CD4-positive, alpha-beta T cell treated with Interleukin-12 subunit alpha and Interleukin-12 subunit beta, for 1 hour (primary cell): ENCODE measurements around the gene MAPRE3.

Experiments used
- DNase-seq: peaks from one replicate; pipeline ENCODE4 v3.0.0-alpha.2; 2020

The MAPRE3 gene

DNA sequence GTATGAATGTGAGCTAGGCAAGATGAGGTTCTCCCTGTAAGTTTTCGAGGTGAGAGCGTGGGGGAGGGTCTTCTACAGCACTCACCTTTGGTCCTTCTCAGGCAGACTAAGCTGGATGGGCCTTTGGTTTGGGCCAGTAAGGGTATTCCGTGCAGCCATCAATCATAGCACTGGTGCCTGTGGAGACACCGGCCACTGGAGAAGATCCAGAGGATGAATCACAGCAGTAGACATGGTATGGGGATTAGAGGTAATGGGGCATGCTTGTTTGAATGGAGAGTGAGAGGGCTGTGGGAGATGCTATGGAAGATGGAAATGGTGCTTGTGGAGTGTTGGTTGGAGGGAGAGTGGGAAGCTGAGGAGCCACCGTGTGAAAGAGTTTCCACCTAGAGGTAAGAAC, 16.1 kb downstream of the MAPRE3 start:
- DNase-seq, result no peak

DNA sequence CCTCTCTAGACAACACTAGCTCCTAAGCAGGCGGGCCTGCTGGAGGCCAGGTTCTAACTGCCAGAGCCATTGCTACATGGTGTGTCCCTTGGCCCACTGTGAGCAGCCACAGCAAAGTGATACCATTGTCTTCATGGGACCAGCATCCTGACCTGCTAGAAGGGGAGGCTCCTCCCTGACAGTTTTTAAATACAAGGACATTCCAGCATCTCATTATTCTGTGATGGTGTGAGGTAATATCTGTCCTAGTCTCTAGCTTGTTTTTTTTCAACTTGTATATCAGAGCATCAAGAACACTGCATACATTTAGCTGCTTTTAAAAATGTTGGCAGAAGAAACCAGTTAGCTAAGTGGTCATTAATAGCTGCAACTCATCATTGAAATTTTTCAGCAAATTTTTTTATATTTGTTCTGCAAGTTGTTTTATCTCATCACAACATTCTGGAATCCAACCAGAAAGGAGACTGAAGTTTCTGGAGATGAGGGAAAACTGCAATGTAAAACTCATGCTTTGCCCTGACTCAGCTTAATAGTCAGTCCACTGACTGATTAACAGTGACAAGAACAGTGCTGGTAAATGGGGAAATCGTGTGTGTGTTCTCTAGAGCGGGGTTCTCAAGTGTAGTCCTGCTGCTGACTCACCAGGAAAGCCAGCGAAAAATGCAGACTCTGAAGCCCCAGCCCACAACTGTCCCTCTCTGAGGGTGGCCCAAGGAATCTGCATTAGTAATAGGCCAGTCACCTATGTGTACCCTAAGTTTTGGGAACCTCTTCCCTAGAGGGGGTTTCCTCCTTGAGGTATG, 17.8 kb downstream of the MAPRE3 start:
- DNase-seq, result no peak

DNA sequence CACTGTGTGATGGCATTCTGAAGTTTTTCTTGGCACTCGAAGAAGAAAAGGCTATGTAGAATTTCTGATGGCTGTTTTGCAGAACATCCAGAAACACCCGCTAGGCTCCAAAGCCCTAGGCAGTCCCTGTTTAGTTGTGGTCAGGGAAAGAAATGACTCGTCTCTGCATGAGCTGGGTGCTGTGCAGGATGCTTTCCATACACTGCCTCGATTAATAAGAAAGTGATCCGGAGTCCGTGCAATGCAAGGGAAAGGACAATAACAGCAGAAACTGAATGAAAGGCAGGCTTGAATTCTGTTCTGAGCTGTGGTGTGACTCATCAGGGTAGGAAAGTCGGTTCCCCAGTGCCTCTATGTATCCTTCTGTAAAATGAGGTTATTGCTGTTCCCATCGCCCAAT, 18.7 kb downstream of the MAPRE3 start:
- no peak for DNase-seq

DNA sequence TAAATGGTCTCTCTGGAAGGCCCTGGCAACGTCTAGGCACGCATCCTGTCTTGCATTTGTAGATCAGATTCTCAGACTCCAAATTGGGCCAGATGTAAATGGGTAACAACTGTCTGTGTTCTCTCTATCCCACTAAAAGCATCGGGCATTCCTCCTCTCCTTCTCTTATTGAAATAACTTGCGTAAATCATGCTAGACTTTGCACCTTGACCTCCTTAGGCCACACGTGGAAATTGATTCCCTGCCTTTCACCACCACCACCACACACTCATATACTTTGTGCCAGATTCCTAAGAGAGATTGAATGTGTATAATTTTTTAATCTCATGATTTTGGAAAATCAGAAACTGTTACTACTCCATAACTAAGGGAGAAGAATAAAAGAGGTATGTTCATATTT, 21.3 kb downstream of the MAPRE3 start:
- no peak for DNase-seq

DNA sequence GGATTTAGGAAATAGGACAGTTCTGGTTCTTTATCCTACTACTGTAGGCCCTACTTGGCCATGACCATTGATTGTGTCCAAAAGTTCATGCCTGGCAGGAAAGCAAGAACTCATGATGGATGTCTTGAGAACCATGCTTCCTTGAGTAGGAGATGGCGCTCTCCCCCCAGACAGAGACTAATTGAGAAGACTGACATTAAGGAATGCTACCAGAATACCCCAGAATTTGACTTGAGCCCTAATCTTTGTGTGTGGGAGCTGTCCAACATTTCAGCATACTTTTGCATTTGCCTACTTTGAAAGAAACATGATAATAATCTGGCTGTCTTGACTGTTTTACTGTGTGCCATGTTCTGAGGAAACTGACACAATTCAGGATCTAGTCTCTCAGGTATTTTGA, 23.3 kb downstream of the MAPRE3 start:
- no peak for DNase-seq

DNA sequence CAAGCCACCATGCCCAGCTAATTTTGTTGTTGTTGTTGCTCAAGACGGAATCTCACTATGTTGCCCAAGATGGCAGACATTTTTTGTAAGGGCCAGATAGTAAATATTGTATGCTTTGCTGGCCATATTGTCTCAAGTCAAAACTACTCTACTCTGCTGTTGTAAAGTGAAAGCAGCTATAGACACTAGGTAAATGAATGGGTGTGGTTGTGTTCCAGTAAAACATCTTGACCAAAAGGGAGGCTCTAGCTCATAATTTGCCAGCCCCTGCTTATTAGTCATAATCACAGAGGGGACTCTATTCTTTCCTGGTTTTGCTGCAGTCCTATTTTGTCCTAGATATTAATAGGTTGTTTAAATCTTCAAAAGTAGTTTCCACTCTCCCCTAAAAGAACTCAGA, 24.5 kb downstream of the MAPRE3 start:
- DNase-seq, result no peak

DNA sequence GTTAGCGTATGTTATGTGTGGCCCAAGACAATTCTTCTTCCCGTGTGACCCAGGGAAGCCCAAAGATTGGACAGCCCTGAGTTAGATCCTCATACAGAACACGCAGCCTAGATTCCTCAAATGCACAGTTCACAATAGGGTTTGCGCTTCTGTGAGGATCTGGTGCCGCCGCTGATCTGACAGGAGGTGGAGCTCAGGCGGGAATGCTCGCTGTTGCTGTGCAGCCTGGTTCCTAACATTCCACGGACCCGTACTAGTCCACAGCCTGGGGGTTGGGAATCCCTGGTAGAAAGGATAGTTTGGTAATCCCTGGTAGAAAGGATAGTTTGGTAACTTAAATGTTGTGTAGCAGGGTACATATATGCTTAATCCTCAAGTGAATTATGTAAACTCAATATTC, 27.0 kb downstream of the MAPRE3 start:
- no peak for DNase-seq

DNA sequence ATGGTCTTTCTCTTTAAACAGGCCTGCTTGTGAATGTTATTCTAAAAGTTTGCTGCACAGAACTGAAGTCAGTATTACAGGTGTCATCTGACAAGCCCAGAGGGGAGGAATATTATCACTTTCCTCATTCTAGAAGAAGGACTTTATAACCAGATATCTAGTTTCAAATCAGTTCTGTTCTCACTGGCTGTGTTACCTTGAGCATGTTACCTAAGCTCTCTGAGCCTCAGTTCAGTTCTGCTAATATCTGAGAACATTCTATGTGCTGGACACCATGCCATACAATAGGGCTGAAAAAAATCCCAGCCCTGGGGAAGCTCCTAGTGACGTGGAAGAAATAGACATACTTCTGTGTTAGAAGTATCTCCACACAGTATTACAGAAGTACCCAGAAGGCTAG, 27.9 kb downstream of the MAPRE3 start:
- no peak for DNase-seq

DNA sequence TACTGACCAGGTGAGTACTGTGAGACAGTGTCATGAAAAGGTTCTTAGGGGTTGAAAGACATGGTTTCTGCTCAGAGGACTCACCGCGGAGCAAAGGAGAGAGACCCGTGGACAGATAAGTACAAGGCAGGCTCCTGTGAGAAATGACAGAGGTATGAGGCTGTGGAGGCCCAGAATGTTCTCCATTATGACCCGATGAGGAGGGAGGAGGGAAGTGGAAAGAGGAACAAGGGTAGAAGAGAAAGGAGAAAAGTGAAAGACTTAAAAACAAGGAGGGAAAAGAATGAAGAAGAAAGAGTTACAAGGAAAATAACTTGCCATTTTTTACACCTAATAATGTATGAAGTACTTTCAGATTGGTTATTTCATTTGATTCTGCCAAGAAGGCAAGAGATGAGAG, 29.8 kb downstream of the MAPRE3 start:
- no peak for DNase-seq

DNA sequence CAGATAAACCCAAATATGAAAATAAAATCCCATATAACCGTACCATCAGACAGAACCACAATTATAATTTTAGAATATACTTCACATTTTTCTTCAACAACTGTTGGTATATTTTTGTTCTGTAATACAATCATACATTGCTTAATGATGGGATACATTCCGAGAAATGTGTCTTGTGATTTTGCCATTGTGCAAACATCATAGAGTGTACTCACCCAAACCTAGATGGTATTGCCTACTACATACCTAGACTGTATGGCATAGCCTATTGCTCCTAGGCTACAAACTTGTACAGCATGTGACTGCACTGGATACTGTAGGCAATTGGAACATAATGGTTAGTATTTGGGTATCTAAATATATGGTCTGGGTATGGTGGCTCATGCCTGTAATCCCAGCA, 30.6 kb downstream of the MAPRE3 start:
- DNase-seq, result no peak

DNA sequence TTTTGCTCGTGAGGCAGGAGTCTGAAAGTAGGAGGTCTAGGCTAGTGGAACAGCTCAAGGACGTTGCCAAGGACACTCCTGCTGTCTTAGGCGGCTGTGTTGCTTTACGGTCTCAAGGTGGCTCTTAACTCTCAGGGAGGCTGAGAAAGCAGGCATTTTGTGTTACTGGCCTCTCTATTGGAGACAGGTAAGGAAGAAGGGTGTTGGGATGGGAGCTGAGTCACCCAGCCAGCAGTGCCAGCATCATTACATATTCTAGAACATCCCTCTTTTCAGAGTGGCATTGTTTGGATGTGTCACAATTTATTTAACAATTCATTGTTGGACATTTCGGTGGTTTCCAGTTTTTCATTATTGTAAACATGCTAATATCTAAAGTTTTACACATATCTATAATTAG, 31.5 kb downstream of the MAPRE3 start:
- DNase-seq, result no peak

DNA sequence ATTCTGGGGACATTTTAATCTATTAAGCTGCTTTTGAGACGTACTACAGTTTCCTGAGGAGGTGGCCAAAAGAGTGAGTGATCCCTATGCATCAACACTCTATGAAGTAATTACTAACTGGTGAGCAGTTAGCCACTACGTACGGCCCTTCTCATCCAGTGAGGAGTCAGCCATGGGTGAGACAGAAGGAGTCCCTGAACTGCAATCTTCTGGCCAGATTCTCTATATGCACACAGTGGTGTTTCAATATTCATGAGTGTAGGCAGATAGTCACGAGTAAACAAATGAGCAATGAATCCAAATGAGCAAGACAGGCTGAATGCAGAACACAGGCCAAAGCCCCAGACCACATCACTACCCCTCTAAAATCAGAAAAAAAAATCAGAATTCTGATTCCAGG, 32.6 kb downstream of the MAPRE3 start:
- no peak for DNase-seq

DNA sequence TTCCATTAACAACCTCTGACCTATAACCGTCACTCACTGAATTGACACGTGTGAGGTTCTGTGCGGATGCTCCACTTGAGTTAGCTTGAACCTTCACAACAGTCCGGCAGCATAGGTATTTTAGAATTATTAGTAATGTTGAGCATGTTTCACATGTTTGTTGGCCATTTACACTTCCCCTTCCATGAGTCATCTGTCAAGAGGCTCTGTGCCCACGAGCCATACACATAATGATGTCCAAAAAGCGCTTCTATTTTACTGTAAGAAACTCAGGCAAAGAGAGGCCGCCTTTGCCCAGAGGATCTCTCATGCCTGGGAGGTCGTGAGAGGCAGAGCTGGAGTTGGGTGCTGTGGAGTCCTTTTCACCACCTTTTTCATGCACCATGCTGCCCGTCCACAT, 33.4 kb downstream of the MAPRE3 start:
- DNase-seq, result no peak

DNA sequence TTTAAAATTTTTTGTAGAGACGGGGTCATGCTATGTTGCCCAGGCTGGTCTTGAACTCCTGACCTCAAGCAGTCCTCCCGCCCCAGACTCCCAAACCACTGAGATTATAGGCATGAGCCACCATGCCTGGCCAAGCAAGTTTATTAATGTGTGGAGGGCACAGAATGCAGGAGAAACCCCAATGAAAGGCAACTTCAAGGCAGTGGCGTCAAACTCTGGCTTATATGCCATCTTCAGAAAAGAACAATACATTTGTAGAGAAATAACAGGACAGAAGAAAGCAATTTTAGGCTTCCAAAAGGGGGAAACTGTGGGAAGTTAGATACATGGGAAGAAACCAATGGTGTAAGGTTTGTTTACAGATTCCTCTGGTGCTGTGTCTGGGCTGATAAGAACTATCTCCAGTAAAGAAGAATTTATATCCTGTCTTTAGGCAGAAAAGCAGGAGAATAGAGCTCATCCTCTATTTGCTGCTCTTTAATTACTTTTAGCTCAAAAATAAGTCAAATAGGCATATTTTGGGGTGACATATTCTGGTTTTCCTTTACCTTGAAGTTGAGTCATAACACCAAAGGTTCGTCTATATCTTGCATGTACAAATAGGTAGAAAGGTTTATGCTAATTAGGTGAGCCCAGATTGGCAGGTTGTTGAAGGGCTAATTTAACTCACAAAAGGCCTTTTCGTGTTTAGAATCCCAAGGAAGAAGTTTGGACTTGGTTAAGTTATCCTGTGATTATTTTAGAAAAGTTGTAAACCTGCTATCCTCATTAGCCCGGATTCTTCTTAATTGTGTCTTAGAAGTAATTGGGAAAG, 36.4 kb downstream of the MAPRE3 start:
- DNase-seq, result no peak

DNA sequence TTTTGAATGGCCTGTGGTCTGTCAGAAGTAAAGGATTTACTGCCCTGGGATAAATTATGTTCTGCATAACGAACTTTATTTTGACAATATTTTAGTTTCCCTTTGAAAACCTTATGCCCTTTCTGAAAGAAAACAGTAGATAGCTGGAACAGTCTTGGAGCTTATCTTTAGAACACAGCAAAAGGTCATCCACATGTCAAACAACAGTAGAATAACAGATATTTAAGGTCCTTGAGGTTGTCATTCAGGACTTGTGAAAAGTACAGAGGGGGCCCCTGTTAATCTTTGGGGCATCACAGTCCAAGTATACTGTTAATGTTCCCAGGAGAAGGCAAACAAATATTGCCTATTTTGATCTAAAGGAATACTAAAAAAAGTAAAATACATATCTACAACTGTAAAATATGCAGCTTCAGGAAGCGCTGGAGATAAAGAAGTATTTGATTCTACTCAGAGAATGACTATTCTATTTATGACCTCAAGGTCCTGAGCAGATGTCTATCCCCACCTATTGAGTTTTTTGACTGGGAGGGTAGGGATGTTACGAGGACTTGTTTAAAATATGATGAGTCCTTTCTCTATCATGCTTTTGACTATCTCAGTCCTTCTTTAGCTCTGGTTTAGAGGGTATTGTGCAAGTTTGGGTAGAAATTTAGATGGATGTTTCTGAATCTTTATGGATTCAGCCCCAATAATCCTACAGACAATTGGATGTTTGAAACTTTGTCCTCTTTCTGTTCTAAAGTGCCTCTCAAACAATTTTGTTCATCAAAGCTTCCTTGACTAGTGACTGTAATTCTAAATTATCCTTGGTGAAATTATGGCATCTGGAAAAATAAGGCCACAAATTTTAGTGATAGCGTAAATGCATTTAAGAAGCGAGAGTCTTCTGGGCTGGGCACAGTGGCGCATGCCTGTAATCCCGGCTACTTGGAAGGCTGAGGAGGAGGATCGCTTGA, 37.3 kb downstream of the MAPRE3 start:
- DNase-seq, result no peak

DNA sequence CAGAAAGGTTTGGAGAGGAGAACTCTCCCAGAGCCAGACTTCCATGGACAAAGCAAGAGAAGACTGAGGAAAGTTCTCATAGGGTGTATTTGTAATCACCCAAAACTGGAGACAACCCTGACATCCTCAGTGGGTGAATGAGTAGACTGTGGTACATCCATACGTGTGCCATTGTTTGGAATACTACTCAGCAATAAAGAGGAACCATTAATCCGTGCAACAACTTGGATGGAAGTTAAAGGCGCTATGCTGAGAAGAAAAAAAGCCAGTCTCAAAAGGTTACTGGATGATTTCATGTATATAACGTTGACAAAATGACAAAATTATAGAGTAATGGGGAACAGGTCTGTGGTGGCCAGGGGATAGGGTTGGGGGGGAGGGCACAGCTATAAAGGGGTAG, 38.2 kb downstream of the MAPRE3 start:
- no peak for DNase-seq

DNA sequence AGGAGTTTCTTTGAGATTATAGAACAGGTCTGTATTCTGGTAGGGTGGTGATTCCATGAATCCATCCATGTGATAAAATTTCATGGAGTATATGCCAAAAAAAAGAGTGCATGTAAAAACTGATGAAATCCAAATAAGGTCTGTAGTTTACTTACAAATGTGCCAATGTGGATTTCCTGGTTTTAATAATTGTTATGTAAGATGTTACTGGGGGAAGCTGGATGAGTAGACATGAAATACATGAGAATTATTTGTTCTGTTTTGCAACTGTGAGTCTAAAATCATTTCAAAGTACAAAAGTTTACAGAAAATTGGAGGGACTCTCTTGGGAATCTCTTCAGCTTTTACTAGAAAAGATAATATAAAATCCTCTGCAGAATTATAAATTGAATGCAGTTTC, 38.6 kb downstream of the MAPRE3 start:
- DNase-seq, result no peak

DNA sequence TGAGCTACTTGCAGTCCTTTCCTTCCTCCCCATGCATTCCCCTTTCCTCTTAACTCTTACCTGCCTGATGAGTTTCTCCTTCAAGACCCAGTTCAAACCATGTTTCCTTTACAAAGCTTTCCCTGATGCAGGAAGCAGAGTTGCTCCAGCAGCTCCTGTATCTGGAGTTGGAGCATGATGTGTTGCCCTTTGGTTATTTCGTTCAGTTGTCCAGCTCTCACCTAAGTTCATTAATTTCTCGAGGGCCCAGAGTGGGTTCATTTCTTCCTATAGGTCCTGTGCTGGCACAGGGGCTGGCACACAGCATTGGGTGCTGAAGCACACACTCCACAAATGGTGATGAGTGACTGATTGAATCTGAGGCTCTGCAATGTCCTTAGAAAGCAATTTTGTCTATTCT, 39.3 kb downstream of the MAPRE3 start:
- DNase-seq, result no peak

DNA sequence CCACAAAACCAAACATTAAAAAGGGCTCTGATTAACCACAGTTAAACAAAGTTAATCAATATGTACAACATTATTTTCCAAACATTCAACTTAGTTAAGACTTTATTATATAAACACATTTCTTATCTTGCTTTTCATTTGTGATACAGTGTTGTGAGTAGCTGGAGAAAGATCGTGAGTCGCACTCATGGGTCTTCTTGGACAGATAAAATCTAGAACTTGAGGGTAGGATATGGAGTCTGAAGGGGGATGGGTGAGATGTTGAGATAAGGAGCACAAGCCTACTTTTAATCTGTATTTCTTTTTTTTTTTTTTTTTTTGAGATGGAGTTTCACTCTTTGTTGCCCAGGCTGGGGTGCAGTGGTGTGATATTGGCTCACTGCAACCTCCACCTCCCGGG, 39.7 kb downstream of the MAPRE3 start:
- no peak for DNase-seq

DNA sequence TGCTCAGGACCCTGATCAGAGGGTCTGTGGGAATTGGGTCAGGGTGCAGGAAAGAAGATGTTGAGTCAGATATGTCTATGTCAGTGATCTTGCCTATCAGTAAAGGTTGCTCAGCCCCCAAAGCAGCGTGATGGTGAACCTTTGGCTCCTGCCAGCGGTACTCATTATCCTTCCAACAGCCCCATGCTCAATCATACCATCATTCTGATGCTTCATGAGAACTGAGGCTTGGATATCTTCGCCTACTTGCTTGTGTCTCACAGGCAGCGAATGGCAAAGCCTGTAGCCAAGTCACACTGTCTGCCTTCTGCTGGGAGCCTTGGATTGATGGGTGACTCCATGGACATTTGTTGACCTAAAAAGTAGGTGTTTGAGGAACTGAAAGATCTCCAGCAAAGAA, 43.3 kb downstream of the MAPRE3 start:
- no peak for DNase-seq

DNA sequence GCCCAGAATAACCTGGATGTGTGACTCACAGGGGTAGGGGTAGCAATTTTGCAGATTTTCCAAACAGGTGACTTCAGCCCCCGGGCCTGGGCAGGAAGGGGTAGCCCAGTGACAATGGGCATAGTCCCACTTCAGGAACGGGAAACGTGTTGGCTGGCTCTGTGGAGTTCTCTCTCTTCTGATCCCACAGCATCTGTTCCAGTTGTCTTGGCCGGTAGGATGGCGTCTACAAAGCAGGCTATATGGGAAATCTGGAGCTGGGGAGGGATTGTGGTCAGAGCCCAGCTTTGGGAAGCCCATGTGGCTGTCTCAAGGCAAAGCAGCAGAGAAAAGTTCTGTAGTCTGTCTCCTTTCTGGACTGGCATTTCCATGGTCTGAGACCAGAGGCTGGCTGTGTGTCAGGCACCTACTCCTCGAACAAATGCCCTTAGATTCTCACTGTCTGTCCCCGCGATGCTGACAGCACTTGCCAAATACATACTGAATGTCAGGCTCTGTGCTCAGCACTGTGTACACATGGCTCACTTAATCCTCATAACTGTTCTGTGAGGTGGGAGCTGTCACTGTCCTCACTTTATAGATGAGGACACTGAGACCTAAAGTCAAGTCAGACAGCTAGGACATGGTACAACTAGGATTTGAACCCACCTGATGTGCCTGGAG, 44.5 kb downstream of the MAPRE3 start:
- DNase-seq, result no peak

DNA sequence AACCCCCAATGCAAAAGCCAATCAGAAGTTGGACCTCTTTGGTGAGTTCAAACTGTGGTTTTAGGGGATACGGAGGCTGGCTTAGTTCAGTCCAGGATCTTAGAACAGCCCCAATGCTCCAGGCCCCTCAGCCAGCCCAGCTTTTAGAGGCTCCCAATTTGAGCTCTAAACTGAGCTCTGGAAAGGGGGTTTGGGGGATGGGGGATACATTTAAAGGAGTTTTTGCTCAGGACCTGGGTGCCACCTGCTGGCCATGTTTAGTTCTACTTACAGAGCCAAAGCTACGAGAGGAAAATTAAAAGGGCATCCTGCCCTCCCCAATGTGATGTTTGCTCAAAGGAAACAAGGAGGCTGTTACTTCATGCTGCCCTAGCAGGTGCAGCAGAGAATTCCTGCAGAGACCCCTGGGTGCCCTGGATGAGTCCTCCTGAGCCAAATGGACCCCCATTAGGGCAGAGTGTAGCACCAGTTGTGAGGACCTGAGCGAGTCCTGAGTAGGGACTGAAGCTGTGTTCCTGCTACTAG, 46.4 kb downstream of the MAPRE3 start:
- peak; percentile 45 for DNase-seq

DNA sequence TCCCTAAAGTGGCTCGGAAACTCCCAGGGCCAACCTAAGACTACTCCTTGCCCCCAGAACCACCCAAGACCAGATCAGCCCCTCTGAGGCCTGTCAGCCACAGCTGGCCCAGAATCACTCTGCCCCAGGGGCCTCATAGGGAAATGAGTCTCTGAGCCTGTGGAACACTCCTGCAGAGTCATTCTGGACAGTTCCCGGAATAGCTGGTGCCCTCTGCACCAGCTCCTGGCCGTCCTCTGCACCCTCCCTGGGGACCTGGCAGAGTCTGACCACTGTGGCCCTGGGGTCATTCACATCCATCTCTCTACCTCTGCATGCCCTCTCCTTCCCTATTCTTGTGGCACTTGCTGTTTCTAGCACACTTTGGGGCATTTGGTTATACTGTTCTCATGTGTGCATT, 47.7 kb downstream of the MAPRE3 start:
- no peak for DNase-seq
